ENCODE data around the gene PRMT2.
A peak's percentile ranks its signal among the peaks of the same experiment; 100 is the strongest.
"Not testable (repeated sequence)": the region's sequence is repeated elsewhere in the genome, so short reads cannot be mapped to it uniquely, and the experiment has no call there.

The PRMT2 gene

DNA sequence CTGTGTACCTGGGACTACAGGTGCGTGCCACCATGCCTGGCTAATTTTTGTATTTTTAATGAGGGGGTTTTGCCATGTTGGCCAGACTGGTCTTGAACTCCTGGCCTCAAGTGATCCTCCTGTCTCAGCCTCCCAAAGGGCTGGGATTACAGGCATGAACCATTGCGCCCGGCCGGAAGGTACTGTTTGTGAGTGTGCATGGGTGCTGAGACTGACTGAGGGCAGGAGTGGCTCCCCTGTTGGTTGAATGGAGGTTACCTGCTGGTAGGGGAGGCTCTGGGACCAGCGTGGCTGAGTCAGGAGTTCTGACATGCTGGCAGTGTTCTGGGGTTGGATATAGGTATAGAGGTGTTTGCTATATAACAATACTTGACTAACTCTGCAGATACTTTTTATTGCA is 10.4 kb downstream of the PRMT2 start:
- DNase-seq, result no peak

DNA sequence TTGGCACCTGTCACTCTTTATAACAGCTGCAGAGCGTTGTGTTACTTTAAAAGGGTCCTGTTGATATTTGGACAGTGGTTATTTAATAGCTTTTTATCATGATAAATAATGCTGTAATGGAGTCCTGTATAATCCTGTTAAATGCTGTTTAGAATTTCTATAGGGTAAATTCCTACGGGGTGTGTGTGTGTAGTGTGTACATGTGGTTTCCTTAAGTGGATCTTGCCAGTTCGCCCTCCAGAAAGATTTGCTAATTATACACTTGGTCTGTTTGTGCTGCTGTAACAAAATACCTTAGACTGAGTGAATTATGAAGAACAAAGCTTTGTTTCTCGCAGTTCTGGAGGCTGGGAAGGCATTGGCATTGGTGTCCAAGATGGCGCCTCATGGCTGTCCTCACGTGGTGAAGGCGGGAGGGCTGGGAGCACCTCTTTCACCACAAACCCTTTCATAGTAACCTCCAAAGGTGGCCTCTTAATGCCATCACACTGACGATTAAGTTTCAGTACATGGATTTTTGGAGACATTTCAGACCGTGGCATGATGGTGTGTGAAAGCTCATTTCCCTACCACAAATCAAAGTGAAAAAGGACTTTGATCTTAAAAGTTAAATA is 11.2 kb downstream of the PRMT2 start:
- DNase-seq, result no peak

DNA sequence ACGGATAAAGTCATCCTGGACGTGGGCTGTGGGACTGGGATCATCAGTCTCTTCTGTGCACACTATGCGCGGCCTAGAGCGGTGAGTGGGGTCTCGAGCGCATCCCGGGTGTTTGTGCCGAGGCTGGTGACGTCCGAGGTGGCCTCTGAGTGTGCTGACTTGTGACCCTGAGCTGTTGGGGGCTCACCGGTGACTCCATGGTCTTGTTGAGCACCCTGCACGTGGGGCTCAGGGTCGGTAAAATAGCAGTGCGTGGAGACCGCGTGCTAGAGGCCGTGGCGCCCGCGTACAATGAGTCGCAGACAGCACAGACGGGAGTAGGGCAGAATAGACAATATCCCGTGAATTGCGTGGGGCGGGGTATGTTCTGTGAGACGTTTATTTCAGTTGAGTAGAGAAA is 13.1 kb downstream of the PRMT2 start:
- no peak for DNase-seq

DNA sequence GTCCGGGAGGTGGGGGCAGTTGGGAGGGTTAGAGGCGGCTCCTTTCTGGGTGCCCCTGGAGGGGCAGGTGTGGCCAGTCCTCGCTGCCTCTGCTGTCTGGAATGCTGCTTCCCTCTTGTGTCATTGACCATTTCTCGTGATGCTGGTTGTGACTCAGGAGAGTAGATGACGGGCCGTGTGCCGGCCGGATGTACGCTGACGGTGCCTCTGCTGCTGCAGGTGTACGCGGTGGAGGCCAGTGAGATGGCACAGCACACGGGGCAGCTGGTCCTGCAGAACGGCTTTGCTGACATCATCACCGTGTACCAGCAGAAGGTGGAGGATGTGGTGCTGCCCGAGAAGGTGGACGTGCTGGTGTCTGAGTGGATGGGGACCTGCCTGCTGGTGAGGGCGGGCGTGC is 13.9 kb downstream of the PRMT2 start:
- no peak for DNase-seq

DNA sequence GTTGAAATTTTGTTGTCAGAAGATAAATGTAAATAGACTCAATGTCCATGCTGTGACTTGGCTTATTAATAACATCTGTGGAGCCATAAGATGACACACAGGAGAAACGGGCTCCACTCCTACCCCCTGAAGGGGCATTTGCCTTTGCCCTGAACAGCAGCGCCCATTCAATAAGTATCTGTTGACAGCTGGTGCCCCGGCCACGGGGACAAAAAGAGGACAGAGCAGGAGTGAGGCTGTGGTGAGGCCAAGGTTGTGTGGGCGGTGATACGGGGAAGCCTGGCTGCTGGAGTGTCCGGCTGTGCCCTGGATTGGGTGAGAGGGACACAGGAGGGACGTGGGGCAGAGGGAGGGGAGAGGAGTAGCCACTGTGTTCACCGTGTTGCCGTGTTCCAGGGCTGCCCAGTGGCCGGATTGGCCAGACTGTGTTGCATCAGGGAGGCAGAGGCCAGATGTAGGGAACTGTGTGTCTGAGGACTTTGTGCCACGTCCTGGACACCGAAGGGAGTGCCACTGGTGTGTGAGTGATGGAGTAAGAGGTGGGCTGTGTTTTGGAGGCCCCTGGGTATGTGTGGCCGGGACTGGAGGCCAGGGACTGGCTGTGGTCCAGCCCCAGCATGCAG is 15.1 kb downstream of the PRMT2 start:
- DNase-seq, result no peak

DNA sequence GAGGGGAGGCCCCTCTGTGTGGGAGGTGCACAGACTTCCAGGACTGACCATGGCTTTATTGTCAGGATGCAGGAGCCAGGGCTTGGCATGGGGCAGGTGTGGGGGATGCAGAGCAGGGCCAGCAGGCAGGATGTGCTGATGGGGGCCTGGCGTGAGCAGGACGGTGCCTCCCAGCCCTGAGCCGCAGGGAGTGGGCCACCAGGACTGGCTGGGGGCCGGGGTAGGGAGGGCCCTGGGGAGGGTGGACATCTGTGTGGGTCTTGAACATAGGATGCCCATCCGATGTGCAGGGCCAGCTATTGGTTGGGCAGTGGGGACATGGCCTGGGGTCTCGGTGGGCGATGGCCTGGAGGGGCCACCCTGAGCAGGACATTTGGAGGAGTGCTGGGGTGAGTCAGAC is 15.6 kb downstream of the PRMT2 start:
- DNase-seq, result no peak

DNA sequence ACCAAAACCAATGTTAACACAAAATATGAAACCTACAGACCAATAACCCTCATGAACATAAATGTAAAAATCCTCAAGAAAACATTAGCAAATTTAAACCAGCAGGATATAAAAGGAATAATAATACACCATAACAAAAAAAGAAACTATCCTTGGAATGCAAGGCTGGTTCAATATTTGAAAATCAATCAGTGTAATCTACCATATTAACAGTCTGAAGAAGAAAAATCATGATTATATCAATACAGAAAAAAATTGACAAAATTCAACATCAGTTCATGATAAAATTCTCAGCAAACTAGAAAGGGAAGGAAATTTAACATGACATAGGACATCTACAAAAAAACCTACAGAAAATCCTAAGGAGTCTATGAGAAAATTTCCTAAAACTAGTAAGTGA is 19.8 kb downstream of the PRMT2 start:
- no peak for DNase-seq

DNA sequence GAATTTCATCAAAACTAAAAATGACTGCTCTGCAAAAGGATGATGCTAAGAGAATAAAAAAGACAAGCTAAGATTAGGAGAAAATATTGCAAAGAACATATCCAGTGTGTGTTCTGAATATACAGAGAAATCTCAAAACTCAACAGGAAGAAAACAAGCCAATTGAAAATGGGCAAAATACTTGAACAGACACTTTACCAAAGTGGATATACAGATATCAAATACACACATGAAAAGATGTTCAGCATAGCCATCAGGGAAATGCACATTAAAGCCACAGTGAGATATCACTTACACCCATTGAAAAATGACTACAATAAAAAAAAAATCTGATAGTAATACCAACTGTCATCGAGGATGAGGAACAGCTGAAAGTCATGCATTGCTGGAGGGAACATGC is 21.3 kb downstream of the PRMT2 start:
- no peak for DNase-seq

DNA sequence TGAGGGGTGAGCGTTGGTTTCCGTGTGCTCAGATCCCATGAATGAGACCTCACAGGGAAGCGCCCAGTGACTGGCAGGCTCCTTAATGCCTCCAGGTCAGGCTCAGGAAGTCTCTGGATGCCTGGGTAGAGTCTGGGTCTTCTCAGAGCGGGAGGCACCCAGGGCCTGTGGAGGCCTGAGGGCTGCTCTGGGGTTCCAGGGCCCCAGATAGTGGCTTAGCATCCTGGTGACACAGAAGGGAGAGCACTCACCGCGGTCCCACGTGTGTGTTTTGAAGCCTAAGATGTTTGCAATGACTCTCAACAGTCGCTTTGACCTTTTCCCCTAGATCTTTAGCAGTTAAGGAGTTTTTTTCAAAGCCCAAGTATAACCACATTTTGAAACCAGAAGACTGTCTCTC is 25.0 kb downstream of the PRMT2 start:
- no peak for DNase-seq

DNA sequence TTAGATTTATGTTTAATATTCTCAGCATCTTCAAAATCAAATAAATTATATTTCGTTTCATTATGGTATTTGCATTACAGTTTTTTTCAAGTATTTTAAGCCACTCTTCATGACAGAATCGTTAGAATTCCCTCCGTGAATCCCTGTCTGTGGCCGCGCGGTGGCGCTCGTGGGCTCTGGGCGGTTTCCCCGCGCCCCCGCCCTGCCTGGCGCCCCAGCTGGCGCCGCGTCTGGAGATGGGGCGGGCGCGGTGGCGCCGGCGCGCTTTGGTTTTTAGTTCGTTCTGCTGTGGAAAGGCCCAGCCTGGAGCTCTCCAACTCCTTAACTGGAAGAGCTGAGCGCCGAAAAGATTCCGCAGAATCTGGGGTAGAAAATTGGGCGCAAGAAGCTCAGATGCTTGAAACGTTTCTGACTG is 25.7 kb downstream of the PRMT2 start:
- DNase-seq, result peak; percentile 22

DNA sequence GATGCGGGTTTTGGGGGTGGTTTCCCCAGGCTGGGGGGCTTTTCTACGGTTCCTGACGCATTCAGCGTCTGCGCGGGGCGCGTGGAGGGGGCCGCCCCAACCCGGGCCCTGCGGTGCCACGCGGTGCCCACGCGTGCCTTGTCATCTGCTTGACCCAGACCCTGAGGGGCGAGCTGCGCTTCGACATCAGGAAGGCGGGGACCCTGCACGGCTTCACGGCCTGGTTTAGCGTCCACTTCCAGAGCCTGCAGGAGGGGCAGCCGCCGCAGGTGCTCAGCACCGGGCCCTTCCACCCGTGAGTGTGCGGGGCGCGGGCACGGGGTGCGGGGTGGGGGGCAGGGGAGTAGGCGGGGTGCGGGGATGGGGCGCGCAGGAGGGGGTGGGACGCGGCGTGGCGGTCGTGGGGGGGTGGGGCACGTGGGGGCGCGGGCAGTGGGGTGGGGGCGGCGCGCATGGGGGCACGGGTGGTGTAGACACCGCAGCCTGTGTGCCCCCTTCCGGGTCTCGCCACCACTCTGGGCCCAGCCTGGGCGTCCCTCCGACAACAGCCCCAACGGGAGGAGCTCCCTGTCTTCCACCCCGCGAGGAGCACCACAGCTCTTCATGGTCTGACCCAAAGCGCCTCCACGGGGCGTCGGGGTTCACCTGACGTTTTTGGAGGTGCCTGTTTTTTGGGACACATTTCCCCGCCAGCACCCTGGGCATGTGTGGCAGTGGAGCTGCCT is 26.3 kb downstream of the PRMT2 start:
- DNase-seq, result no peak

DNA sequence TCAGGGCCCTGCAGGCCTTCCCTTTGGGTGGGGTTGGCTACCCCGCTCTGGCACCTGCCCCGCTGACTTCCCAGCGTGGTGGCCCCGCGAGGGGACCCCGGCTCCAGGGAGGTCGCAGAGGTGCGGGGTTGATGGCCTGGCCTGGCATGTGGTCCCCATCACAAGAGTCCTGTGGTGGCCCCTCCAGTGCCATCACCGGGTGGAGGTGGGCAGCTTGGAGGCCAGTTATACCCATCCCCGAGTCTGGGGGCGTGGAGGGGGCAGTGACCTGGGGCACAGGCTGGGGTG is 26.8 kb downstream of the PRMT2 start:
- DNase-seq, result no peak

DNA sequence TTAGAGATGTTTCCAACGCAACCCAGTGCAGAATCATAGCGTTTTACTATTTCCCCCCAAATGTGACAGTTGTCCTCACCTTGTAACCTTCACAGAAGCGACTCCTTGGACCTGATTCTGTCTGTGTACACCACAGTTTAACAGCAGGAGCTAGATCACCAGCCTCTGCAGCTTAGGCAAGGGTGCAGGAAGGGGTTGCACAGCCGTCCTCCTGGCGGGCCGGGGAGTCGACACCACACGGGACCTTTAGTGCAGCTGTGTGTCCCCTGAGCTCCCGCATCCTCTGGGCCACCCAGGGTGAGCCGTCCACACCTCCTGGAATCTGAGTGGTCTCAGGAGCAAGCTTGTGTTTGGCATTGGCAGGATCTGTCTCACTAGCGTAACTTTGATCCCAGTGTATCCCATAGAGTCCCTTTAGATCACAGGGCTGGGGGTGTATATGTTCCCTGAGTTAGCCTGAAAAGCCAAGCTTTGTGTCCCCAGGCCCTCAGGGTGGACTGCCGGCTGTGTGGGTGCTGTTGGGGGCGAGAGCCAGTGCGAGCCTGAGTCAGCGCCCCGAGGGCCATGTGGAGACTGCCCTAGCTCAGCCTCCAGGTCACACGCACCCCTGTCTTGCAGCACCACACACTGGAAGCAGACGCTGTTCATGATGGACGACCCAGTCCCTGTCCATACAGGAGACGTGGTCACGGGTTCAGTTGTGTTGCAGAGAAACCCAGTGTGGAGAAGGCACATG is 27.5 kb downstream of the PRMT2 start:
- DNase-seq, result no peak

DNA sequence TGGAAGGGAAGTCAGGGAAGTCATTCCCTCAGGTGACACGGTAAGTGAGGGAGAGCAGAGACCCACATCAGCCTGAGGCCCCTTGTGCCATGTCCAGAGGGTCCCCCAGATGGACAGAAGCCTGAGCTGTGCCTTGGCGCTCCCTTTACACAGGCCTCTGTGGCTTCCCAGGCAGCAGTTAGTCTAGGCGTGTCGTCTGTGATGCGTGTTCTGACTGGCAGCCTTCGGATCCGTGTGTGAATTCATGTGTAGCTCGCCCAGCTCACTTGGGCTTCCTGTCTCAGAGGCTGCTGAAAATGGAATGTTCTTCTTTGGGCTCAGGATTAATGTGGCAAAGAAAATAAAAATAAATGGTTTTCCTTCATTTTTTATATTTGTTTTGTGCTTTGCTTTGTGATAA is 28.3 kb downstream of the PRMT2 start:
- DNase-seq, result no peak

DNA sequence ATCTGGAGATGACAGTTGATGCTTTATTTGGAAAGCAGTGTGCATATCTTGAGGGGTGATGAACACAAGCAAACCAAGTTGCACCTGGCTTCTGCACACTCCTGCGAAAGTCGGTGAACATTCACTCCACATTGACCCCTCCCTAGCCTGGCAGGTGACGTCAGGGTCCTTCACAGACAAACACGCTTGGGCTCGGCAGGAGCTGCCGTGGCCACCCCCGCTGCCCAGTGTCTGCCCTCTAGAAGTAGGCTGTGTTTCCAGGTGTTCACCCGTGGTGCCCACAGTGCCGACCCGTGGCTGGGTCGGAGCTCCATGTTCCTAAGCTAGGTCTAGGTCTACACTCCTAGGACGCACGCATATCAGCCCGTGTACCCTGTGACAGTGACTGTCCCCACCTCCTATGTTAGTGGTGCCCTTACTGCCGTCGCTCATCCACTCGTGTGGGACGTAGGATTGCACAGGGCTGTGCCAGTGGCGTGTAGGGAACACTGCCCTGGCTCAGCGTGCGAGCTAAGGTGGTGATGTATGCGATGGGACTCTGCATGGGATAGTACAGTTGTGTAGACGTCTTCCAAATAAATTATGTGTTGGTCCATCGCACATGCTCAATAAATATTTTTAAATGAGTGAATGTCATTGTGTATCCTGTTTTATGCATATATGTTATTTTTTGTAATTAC is 29.0 kb downstream of the PRMT2 start:
- DNase-seq, result no peak

DNA sequence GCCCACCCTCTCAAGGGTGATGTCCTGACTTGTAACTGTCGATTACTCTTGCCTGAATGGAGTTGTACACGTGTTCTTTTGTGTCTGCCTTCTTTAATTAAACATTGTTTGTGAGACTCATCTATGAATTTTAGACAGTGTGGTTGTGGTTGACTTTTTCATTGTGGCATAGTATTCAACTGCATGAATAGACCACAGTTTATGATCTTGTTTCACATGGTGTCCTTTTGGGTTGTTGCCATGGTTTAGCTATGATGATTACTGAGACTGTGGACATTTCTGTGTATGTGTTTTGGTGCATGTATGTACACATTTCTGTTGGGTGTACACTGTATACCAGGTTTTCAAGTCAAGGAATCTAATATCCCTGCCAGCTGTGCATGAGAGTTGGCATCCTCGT is 30.1 kb downstream of the PRMT2 start:
- DNase-seq, result no peak

DNA sequence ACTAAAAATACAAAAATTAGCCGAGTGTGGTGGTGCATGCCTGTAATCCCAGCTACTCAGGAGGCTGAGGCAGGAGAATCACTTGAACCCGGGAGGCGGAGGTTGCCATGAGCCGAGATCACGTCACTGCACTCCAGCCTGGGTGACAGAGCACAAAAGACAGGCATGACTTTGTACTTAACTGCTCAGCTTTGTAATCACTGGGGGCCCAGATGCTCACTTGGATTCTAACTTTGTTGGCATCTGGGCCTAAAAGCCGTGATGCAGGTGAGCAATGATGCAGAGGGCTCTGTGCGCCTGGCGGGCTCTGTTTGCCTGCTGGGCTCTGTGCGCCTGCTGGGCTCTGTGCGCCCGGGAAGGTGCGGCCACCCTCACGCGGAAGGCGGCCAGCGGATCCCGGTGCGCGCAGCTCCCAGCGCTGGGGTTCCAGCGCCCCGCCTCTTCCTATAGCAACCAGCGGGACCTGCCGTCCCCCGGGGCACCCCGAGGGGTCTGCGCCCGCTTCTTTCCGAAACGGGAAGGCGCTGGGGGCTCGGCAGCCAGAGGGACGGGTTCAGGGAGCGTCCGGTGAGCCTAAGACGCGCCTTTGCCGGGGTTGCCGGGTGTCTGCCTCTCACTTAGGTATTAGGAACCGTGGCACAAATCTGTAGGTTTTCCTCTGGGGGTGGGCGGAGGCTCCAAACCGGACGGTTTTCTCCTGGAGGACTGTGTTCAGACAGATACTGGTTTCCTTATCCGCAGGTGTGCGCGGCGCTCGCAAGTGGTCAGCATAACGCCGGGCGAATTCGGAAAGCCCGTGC is 31.7 kb downstream of the PRMT2 start:
- no peak for DNase-seq

DNA sequence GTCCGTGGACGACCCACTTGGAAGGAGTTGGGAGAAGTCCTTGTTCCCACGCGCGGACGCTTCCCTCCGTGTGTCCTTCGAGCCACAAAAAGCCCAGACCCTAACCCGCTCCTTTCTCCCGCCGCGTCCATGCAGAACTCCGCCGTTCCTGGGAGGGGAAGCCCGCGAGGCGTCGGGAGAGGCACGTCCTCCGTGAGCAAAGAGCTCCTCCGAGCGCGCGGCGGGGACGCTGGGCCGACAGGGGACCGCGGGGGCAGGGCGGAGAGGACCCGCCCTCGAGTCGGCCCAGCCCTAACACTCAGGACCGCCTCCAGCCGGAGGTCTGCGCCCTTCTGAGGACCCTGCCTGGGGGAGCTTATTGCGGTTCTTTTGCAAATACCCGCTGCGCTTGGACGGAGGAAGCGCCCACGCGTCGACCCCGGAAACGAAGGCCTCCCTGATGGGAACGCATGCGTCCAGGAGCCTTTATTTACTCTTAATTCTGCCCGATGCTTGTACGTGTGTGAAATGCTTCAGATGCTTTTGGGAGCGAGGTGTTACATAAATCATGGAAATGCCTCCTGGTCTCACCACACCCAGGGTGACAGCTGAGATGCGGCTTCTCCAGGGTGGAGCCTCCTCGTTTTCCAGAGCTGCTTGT is 32.4 kb downstream of the PRMT2 start:
- DNase-seq, result no peak

DNA sequence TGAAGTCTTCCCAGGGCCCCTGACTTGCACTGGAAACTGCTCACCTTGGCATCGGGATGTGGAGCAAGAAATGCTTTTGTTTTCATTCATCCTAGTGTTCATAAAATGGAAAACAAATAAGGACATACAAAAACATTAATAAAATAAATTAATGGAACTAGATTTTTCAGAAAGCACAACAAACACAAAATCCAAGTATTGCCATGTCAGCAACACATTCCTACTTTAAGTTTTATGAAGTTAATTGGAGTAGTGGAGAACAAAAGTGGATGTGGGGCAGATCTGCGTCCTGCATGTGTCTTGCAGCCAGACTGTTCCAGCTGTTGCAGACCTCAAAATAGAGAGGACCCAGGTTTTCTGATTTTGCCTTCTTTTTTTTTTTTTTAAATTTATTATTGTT is 32.9 kb downstream of the PRMT2 start:
- no peak for DNase-seq

DNA sequence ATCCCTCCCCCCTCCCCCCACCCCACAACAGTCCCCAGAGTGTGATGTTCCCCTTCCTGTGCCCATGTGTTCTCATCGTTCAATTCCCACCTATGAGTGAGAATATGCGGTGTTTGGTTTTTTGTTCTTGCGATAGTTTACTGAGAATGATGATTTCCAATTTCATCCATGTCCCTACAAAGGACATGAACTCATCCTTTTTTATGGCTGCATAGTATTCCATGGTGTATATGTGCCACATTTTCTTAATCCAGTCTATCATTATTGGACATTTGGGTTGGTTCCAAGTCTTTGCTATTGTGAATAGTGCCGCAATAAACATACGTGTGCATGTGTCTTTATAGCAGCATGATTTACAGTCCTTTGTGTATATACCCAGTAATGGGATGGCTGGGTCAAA is 33.4 kb downstream of the PRMT2 start:
- not testable (repeated sequence) for DNase-seq

DNA sequence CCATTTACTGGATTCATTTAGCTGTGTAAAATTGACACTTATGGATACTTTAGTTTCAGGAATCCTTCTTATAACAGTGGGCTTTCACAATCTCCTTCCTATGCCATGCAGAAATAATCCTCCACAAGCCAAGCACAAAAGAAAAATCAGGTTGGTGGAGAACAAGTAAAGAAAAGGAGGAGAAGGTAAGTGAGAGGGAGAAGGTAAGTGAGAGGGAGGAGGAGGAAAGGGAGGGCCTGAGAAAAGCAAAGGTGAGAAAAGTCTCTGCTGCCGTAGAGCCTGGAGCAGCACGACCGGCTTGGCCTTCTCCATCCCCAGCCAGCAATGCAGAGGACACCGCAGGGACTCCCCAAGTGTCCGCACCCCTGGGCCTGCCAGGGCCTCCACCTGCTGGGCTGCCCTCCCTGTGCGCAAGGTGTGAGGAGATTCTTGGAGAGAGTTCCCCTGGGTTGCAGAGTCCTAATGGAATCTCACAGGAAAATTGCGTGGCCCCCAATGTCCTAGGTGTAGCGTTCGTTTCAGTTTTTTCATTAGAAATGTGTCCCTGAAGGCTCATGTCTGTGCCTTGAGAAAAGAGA is 39.0 kb downstream of the PRMT2 start:
- no peak for DNase-seq

Measured in effector CD4-positive, alpha-beta T cell (primary cell).